Measurements from ENCODE around the gene UFD1. TPM values are rescaled to one million over a fixed set of nuclear protein-coding genes. Genes with fewer than 3 reads are reported as not detected.

UFD1 gene, protein sequence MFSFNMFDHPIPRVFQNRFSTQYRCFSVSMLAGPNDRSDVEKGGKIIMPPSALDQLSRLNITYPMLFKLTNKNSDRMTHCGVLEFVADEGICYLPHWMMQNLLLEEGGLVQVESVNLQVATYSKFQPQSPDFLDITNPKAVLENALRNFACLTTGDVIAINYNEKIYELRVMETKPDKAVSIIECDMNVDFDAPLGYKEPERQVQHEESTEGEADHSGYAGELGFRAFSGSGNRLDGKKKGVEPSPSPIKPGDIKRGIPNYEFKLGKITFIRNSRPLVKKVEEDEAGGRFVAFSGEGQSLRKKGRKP
- total RNA-seq: 44.9 and 67.3 TPM in 2 replicates

DNA sequence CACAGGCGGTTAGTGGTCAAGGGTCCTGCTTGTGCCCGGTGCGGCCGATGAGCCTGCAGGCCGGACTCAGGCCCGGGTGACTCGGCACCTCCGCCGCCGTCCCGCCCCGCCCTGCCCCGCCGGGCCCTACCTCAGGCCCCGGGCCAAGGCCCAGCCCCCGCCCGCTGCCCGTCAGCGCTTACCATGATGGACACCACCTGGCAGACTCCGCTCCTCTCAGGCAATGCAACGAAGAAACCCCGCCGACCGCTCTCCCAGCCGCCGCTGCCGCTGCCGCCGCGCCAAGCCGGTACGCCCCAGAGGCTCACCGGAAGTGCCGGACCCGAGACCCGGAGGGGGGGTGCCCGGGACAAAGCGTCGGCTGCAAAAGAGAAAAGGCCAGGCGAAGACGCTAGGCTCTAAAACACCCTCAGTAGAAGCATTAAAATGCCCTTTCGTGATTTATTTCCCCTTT lies at the start of gene UFD1:
TSS of gene UFD1 (minus strand) at position 293 of the 454 bp plus-strand sequence. CDS start at position 185, 108 bp downstream.
- TF ChIP-seq, protein P1, sequence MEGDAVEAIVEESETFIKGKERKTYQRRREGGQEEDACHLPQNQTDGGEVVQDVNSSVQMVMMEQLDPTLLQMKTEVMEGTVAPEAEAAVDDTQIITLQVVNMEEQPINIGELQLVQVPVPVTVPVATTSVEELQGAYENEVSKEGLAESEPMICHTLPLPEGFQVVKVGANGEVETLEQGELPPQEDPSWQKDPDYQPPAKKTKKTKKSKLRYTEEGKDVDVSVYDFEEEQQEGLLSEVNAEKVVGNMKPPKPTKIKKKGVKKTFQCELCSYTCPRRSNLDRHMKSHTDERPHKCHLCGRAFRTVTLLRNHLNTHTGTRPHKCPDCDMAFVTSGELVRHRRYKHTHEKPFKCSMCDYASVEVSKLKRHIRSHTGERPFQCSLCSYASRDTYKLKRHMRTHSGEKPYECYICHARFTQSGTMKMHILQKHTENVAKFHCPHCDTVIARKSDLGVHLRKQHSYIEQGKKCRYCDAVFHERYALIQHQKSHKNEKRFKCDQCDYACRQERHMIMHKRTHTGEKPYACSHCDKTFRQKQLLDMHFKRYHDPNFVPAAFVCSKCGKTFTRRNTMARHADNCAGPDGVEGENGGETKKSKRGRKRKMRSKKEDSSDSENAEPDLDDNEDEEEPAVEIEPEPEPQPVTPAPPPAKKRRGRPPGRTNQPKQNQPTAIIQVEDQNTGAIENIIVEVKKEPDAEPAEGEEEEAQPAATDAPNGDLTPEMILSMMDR (IDR thresholded peaks at IDR 0.05; ENCODE audit: insufficient read depth, low read depth, low read length): no peak
- peak within 1 kb of the TSS; percentile 93 for H3K4me3 ChIP-seq (ENCODE audit: low read depth, low read length)
- DNase-seq (ENCODE audit: low read depth): peak; percentile 93

DNA sequence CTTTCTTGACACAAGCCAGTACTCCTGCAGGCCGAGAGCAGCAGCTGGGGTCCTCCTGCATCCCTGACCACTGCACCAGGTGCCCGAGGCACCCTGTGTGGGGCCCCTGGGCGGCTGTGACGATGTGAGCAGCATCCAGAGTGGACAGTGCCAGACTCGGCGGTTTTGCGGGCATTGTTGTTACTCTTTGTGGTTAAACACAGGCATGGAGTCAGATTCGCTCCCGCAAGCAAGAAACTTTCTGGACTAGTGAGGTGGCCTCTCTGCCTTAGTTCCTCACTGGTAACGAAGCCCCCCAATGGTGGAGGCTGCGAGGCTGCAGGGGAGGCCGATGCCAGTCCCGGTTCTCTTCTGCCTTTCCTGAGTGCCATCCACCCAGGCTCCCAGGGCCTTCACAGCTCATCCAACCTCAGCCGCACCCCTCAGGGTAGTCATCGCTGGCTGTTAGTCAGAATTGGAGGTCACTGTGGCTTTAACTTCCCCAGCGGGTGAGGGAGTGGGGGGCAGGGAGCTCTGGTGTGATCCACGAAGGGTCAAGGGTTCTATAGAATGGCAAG lies 48.9 kb upstream of the UFD1 start:
- TF ChIP-seq, protein P1 (IDR thresholded peaks at IDR 0.05; ENCODE audit: insufficient read depth, low read depth, low read length): no peak
- peak; percentile 10 for DNase-seq (ENCODE audit: low read depth)
- no peak overlapping the region for H3K4me3 ChIP-seq (ENCODE audit: low read depth, low read length)

DNA sequence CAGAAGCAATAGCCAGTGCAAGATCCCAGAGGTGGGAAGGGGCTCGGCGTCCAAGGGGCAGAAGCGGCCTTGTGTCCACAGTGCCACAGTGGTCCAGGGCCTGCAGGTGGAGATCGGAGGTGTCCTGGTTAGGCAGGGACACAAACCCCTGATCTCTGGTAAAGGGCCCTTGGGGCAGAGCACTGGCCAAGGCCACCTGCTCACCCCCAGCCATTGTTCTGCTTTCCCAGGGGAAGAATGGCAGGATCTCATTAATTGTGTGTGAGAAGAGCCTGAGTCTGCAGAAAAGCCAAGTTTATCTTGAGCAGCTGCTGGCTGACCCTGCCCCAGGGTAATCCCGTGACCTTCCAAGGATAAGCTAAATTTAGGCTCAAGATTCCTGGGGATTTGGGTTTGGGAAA lies 48.3 kb upstream of the UFD1 start:
- peak; percentile 58 for DNase-seq (ENCODE audit: low read depth)
- TF ChIP-seq, protein P1 (IDR thresholded peaks at IDR 0.05; ENCODE audit: insufficient read depth, low read depth, low read length): no peak
- H3K4me3 ChIP-seq (ENCODE audit: low read depth, low read length): no peak overlapping the region

DNA sequence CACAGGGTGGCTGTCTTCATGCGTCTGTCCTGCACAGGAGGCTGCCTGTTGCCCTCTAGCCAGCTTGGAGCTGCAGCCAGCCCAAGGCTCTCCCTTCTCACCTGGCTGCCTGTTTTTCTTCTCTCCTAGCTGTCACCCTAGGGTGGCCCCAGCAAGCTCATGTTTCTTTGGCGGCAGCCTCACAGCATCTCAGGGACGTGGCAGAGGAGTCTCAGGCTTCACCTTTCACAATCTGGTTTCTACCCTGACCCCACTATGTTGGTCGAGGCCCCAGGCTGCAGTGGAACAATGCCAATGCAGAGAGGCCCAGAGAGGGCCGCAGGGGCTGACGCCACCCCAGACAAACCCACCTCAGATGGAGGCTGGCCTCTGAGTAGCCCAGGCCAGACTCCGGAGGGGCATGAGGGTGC lies 47.7 kb upstream of the UFD1 start:
- H3K4me3 ChIP-seq (ENCODE audit: low read depth, low read length): no peak overlapping the region
- DNase-seq (ENCODE audit: low read depth): no peak
- TF ChIP-seq, protein P1 (IDR thresholded peaks at IDR 0.05; ENCODE audit: insufficient read depth, low read depth, low read length): no peak

DNA sequence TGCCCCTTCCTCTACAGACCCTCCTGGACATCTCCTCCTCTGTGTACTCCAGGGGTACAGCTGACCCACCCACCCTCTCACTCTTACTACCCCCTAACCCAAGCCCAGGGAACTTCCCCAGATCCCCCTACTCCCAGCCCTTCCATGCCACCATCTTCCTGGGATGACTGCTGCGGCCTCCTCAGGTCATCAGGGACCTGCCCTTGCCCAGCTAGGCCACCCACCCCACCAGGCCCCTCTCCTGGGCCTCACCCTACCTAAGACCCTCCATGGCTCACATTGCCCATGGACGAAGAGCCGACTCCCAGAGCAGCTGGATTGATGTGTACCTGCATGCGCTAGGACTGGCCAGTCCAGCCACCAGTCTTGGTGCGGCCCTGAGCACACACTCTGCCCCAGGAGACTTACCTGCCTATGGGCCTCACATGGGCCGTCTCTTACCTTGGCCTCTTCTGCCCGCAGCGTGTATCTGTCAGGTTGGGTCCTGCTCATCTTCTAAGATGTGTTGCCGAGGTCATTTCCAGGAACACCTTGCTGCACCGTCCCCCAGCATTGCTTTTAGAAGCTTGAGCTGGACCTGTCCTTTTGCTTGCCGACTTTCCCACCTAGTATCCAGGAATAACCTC lies 47.2 kb upstream of the UFD1 start:
- no peak overlapping the region for H3K4me3 ChIP-seq (ENCODE audit: low read depth, low read length)
- TF ChIP-seq, protein P1 (IDR thresholded peaks at IDR 0.05; ENCODE audit: insufficient read depth, low read depth, low read length): no peak
- DNase-seq (ENCODE audit: low read depth): no peak

DNA sequence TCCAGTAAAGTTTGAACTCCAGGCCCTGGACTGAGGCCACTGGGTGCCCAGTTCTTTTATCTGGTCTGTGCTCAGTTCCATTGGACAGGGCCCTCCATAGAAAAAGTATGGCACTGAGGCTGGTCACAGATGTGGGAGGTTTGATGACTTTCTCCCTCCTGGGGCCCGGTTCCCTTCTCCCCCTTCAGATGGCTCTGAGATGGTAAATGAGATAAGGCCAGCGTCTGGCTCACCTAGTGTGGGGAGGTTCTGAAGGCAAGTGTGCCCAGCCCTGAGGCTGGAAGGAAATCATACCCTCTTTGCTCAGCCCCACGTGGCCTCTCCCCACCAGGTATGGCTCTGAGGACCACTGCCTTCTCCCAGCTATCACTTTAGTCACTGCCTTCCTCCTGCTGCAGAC lies 46.7 kb upstream of the UFD1 start:
- TF ChIP-seq, protein P1 (IDR thresholded peaks at IDR 0.05; ENCODE audit: insufficient read depth, low read depth, low read length): no peak
- DNase-seq (ENCODE audit: low read depth): no peak
- H3K4me3 ChIP-seq (ENCODE audit: low read depth, low read length): no peak overlapping the region
